IMR-90 (cell line): ENCODE measurements around the gene ERN1. TPM values are rescaled to one million over a fixed set of nuclear protein-coding genes. Genes with fewer than 3 reads are reported as not detected.

Experiments used
- ATAC-seq: fragments of 200-7000 bp; cut with Tn5 transposase; 2 replicates; pipeline ENCODE4 v1.9.1; 2020; ENCODE audit warnings: low read depth, mild to moderate bottlenecking, moderate library complexity
- BruUV-seq: library from RNA; stranded (reverse); fragments of 400-500 nt; replicated peaks from 2 replicates; lab custom pipeline; 2021; lab: Mats Ljungman, UMichigan
- CTCF ChIA-PET: fragments of 300-600 bp; formaldehyde crosslinking; extraction: SDS; loops from one replicate; lab custom pipeline; 2021; ENCODE audit warnings: antibody characterized with exemption; lab: Yijun Ruan, JAX
- POLR2A ChIA-PET: fragments of 300-600 bp; sonication (Branson Sonifier 250); formaldehyde crosslinking; loops from one replicate; lab custom pipeline; 2022; ENCODE audit warnings: antibody characterized with exemption; ENCODE audit not compliant: unreplicated experiment; lab: Charles Lee
- DNase-seq: peaks from one replicate; pipeline ENCODE4 v3.0.0; 2013
- H2AFZ ChIP-seq: replicated peaks from 2 replicates; pipeline ENCODE3; 2013; ENCODE audit warnings: low read length, mild to moderate bottlenecking; ENCODE audit not compliant: poor library complexity
- H2AK5ac ChIP-seq: 2 replicates; pipeline ENCODE4 v1.6.1; 2013; ENCODE audit warnings: low read depth, low read length, inconsistent platforms
- H2AK9ac ChIP-seq: replicated peaks from 2 replicates; pipeline ENCODE3; 2013; ENCODE audit warnings: mild to moderate bottlenecking, low read depth, low read length, moderate library complexity; ENCODE audit not compliant: poor library complexity
- H2BK120ac ChIP-seq: 2 replicates; pipeline ENCODE4 v1.6.1; 2013; ENCODE audit warnings: low read depth, low read length, inconsistent platforms
- H2BK15ac ChIP-seq: 3 replicates; pipeline ENCODE4 v1.6.1; 2013; ENCODE audit warnings: low read depth, low read length, inconsistent platforms
- H2BK20ac ChIP-seq: 2 replicates; pipeline ENCODE4 v1.6.1; 2013; ENCODE audit warnings: low read depth, mild to moderate bottlenecking, inconsistent platforms, low read length, moderate library complexity
- H2BK5ac ChIP-seq: 2 replicates; pipeline ENCODE4 v1.6.1; 2013; ENCODE audit warnings: mild to moderate bottlenecking, low read depth, low read length, inconsistent platforms; ENCODE audit not compliant: poor library complexity, severe bottlenecking
- H3K14ac ChIP-seq: replicated peaks from 2 replicates; pipeline ENCODE4 v1.6.1; 2013; ENCODE audit warnings: low read depth, low read length, inconsistent platforms
- H3K18ac ChIP-seq: 2 replicates; pipeline ENCODE4 v1.6.1; 2013; ENCODE audit warnings: low read depth, low read length, control low read depth
- H3K23ac ChIP-seq: 2 replicates; pipeline ENCODE4 v1.6.1; 2013; ENCODE audit warnings: low read depth, low read length, inconsistent platforms
- H3K27ac ChIP-seq: 2 replicates; pipeline ENCODE4 v1.5.1; 2013; ENCODE audit warnings: mild to moderate bottlenecking, control low read depth, low read length; ENCODE audit not compliant: insufficient read depth
- H3K27me3 ChIP-seq: 2 replicates; pipeline ENCODE4 v1.6.1; 2013; ENCODE audit warnings: low read length; ENCODE audit not compliant: control insufficient read depth, insufficient read depth
- H3K36me3 ChIP-seq: 2 replicates; pipeline ENCODE4 v1.6.1; 2013; ENCODE audit warnings: low read length, mixed read lengths; ENCODE audit not compliant: control insufficient read depth, insufficient read depth
- H3K4ac ChIP-seq: 2 replicates; pipeline ENCODE4 v1.6.1; 2013; ENCODE audit warnings: low read depth, low read length, inconsistent platforms
- H3K4me1 ChIP-seq: 2 replicates; pipeline ENCODE4 v1.6.1; 2013; ENCODE audit warnings: low read length, mixed read lengths; ENCODE audit not compliant: control insufficient read depth, insufficient read depth
- H3K4me2 ChIP-seq: 2 replicates; pipeline ENCODE4 v1.6.1; 2013; ENCODE audit warnings: low read depth, mild to moderate bottlenecking, control low read depth, low read length, moderate library complexity
- H3K4me3 ChIP-seq: 2 replicates; pipeline ENCODE4 v1.5.1; 2013; ENCODE audit warnings: low read depth, mild to moderate bottlenecking, control low read depth, low read length, moderate library complexity; ENCODE audit not compliant: insufficient read depth
- H3K56ac ChIP-seq: 2 replicates; pipeline ENCODE4 v1.6.1; 2013; ENCODE audit warnings: low read length, inconsistent platforms; ENCODE audit not compliant: insufficient read depth; ENCODE audit errors: extremely low read depth
- H3K79me1 ChIP-seq, 2 experiments: 2 replicates each; pipeline ENCODE4 v1.6.1; 2013; ENCODE audit warnings: low read length in 2 of 2, inconsistent platforms in 1 of 2, low read depth in 1 of 2
- H3K9ac ChIP-seq: 2 replicates; pipeline ENCODE4 v1.6.1; 2013; ENCODE audit warnings: low read depth, low read length, control low read depth
- H3K9me1 ChIP-seq: 2 replicates; pipeline ENCODE4 v1.6.1; 2013; ENCODE audit warnings: low read length, inconsistent platforms; ENCODE audit not compliant: insufficient read depth
- H3K9me3 ChIP-seq: 2 replicates; pipeline ENCODE4 v1.6.1; 2013; ENCODE audit warnings: low read length; ENCODE audit not compliant: control insufficient read depth, insufficient read depth
- H4K20me1 ChIP-seq: 2 replicates; pipeline ENCODE4 v1.6.1; 2013; ENCODE audit warnings: low read length, inconsistent platforms; ENCODE audit not compliant: insufficient read depth
- H4K5ac ChIP-seq: 2 replicates; pipeline ENCODE4 v1.6.1; 2013; ENCODE audit warnings: mild to moderate bottlenecking, low read depth, low read length, control low read depth
- H4K8ac ChIP-seq, 2 experiments: 2 replicates each; pipeline ENCODE4 v1.6.1; 2013; ENCODE audit warnings: low read depth in 2 of 2, low read length in 2 of 2, control low read depth in 1 of 2, inconsistent platforms in 1 of 2
- H4K91ac ChIP-seq: 2 replicates; pipeline ENCODE4 v1.6.1; 2013; ENCODE audit warnings: low read depth, low read length, inconsistent platforms; ENCODE audit not compliant: insufficient read depth
- BHLHE40 ChIP-seq: fragments of 150-350 bp; IDR thresholded peaks from 2 replicates; pipeline ENCODE4 v1.6.1; 2016; ENCODE audit warnings: mild to moderate bottlenecking, low read depth, low read length
- CHD1 ChIP-seq: IDR thresholded peaks from 2 replicates; pipeline ENCODE4 v1.6.1; 2012; ENCODE audit warnings: low read depth, low read length, improper control_type of control experiment
- MXI1 ChIP-seq: IDR thresholded peaks from 2 replicates; pipeline ENCODE4 v1.6.1; 2012; ENCODE audit warnings: low read depth, mild to moderate bottlenecking, low read length, moderate library complexity, borderline replicate concordance
- RAD21 ChIP-seq: IDR thresholded peaks from 2 replicates; pipeline ENCODE4 v1.6.1; 2012; ENCODE audit warnings: low read length, improper control_type of control experiment
- RFX5 ChIP-seq: IDR thresholded peaks from 2 replicates; pipeline ENCODE4 v1.8.0; 2012; ENCODE audit warnings: low read depth, mild to moderate bottlenecking, low read length, moderate library complexity
- SMC3 ChIP-seq: fragments of 150-350 bp; IDR thresholded peaks from 2 replicates; pipeline ENCODE4 v1.6.1; 2016; ENCODE audit warnings: low read depth, mild to moderate bottlenecking, antibody characterized with exemption, low read length, moderate library complexity
- WGBS, 2 experiments: methylation state at CpG; one replicate each; pipeline versions ENCODE4 v1.1.5 to v1.1.7; 2013; ENCODE audit warnings: missing lambda C conversion rate in 2 of 2; ENCODE audit not compliant: insufficient read length in 1 of 2; ENCODE audit errors: extremely low coverage in 2 of 2; 5-methylcytosine and 5-hydroxymethylcytosine counted together
- dilution Hi-C: fragments of 300-500 bp; cut with HindIII; formaldehyde crosslinking; loops from one replicate; pipeline ENCODE4 v1.14.3; 2018; ENCODE audit warnings: low sequenced_read_pairs; ENCODE audit not compliant: unreplicated experiment
- in situ Hi-C: fragments of 300-500 bp; cut with MboI; formaldehyde crosslinking; loops from 3 replicates; pipeline ENCODE4 v1.14.3; 2019; ENCODE audit warnings: low sequenced_read_pairs, inconsistent platforms, mixed read lengths
- intact Hi-C: fragments of 100-400 bp; cut with micrococcal nuclease; formaldehyde crosslinking; loops from 2 replicates; pipeline ENCODE4 v1.10.0; 2022
- polyA plus RNA-seq, 3 experiments: library from polyadenylated mRNA; depleted of rRNA; stranded (reverse); fragments of >200 nt; gene quantifications; 2 replicates each; pipeline ENCODE4 v1.2.3, GENCODE V29; 2012; ENCODE audit warnings: low replicate concordance in 1 of 3
- total RNA-seq: library from RNA; depleted of rRNA; stranded (reverse); fragments of >200 nt; gene quantifications from 2 replicates; pipeline ENCODE4 v1.2.3, GENCODE V29; 2012

Gene ERN1
- total and polyA plus RNA-seq, 2 of the 4 experiments (the other 2 are of a cell fraction) = 2.7 to 4.1 TPM

DNA sequence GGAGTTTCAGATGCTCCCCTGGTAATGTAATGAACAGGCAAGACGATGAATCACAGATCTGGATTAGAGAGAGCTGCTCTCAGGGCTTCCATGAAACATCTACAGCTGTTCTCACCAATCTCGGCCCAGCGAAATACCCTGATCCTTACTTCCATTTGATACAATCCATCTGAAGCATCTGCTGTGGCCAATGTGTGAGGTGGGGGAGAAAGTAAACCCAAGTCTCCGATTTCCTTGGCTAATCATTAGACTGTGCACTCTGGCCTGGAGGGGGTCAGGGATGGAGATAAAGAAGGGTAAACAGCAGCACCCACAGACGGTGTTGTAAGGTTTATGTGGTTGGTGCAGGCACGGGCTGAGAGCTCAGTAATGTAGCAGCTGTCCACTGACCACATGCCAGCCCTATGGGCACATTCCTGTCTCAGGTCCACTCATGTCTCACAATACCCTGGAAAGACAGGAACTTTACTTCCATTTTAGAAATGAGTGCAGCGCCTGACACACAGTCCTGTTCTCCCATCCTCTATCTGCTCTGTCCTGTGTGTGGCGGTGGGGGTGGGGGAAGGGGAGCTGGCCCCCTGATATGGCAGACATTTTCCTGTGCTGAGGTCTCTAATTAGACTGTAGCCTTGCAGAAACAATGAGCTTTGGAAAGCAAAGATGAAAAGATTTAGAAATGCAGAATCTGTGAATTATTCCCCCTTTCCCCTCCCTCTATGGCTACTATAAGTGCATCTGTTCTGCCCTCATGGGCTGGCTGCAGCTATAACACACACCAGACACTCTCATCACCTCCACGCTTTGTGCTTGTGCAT is 48.3 kb upstream of the ERN1 start:
- no TSS peak for BruUV-seq
- in situ Hi-C loops = no loop called here
- POLR2A ChIA-PET = interaction anchor here (0.7 kb wide), 1 partner anchor 33 kb away, joined by 3 read pairs; no protein-coding TSS in a partner anchor

More for the DNA sequence above, 48.3 kb upstream of the ERN1 start:
- Histone ChIP-seq H3K27ac (no peak overlapping the region), H2AK9ac (no peak overlapping the region), H3K4me1 (peaks cover 6% of the 10 kb centered on the region), H3K9me3 (no peaks in the 10 kb centered on the region), H3K36me3 (peaks cover 2% of the 10 kb centered on the region; the same call in 1 of the 2 replicates), H3K27me3 (no peaks in the 10 kb centered on the region), H3K56ac (no peak overlapping the region), H3K18ac (no peak overlapping the region), H3K14ac (no peak overlapping the region), H3K9ac (no peak overlapping the region), H2BK5ac (no peak overlapping the region), H2BK20ac (no peak overlapping the region), H4K20me1 (no peaks in the 10 kb centered on the region), H4K5ac (no peak overlapping the region), H3K4me2 (no peak overlapping the region), H4K91ac (no peak overlapping the region), H2AK5ac (no peak overlapping the region), H3K9me1 (peaks cover 6% of the 10 kb centered on the region), H3K4ac (no peak overlapping the region), H3K23ac (no peak overlapping the region), H3K4me3 (no peak overlapping the region), H3K79me1 (peaks cover 0 to 3% of the 10 kb centered on the region in 2 experiments; a peak in 1 of 4 replicates), H4K8ac (no peak overlapping the region), H2BK15ac (no peak overlapping the region), H2AFZ (peak overlapping the region; percentile 49), H2BK120ac (no peak overlapping the region)
- intact Hi-C loops = no loop called here
- TF ChIP-seq RAD21 (no peak), BHLHE40 (peak; percentile 92), SMC3 (no peak; the same call in 1 of the 2 replicates), RFX5 (no peak), MXI1 (no peak), CHD1 (no peak)
- 0% methylated on average over 1 of the region's 9 CpGs; no CpG with 5 or more reads in 1 of the 2 experiments for WGBS, 2 experiments
- peak; percentile 80 for ATAC-seq
- CTCF ChIA-PET = no interaction called here
- dilution Hi-C loops = no loop called here
- DNase-seq = peak; percentile 56
